GM13976 (cell line): ENCODE results near the gene PRR20G.

Experiments used
- DNase-seq: peaks from one replicate; pipeline ENCODE4 v3.0.0; 2012; ENCODE audit warnings: low spot score
- in situ Hi-C: fragments of 300-500 bp; cut with MboI; formaldehyde crosslinking; loops from one replicate; pipeline ENCODE4 v1.12.0; 2022; ENCODE audit warnings: low sequenced_read_pairs, mixed read lengths, inconsistent platforms; ENCODE audit not compliant: unreplicated experiment
- TF ChIP-seq, protein P1 (sequence below): IDR thresholded peaks from 2 replicates; pipeline ENCODE4 v1.5.1; 2012; ENCODE audit warnings: borderline replicate concordance, mild to moderate bottlenecking; ENCODE audit not compliant: insufficient read depth; ENCODE audit errors: extremely low read depth, missing control alignments, control extremely low read depth

The PRR20G gene

GRCh38 chr3:127273206-127273605, 14.6 kb downstream of the PRR20G start:
- in situ Hi-C loops = no loop called here
- TF ChIP-seq, protein P1, sequence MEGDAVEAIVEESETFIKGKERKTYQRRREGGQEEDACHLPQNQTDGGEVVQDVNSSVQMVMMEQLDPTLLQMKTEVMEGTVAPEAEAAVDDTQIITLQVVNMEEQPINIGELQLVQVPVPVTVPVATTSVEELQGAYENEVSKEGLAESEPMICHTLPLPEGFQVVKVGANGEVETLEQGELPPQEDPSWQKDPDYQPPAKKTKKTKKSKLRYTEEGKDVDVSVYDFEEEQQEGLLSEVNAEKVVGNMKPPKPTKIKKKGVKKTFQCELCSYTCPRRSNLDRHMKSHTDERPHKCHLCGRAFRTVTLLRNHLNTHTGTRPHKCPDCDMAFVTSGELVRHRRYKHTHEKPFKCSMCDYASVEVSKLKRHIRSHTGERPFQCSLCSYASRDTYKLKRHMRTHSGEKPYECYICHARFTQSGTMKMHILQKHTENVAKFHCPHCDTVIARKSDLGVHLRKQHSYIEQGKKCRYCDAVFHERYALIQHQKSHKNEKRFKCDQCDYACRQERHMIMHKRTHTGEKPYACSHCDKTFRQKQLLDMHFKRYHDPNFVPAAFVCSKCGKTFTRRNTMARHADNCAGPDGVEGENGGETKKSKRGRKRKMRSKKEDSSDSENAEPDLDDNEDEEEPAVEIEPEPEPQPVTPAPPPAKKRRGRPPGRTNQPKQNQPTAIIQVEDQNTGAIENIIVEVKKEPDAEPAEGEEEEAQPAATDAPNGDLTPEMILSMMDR = no peak

GRCh38 chr3:127266186-127266585, 21.7 kb downstream of the PRR20G start:
- TF ChIP-seq, protein P1 = no peak
- no peak for DNase-seq
- in situ Hi-C loops = no loop called here

More at GRCh38 chr3:127273206-127273605, 14.6 kb downstream of the PRR20G start:
- DNase-seq = no peak

DNA sequence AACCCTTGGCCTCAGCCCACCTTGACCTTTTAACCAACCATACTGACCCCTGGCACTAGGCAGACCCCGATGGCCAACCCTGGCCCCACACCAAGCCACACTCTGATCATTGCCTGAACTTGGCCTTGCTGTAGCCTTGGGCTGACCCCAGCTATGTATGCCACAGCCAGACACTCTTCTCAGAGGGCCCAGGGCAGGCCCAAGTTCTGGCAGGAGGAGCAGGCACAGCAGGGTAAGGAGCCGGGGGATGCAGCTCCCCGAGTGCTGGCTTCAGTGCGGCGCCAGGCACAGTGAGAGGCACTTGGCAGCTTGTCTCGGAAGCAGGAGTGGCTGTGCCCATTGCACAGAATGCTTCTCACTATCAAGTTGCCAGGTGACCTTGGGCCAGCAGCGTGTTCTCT, 22.3 kb downstream of the PRR20G start:
- no peak for DNase-seq
- in situ Hi-C loops = no loop called here
- TF ChIP-seq, protein P1 = no peak

GRCh38 chr3:127264794-127265514, 22.9 kb downstream of the PRR20G start:
- DNase-seq = peak; percentile 20
- in situ Hi-C loops = no loop called here
- TF ChIP-seq, protein P1 = no peak

DNA sequence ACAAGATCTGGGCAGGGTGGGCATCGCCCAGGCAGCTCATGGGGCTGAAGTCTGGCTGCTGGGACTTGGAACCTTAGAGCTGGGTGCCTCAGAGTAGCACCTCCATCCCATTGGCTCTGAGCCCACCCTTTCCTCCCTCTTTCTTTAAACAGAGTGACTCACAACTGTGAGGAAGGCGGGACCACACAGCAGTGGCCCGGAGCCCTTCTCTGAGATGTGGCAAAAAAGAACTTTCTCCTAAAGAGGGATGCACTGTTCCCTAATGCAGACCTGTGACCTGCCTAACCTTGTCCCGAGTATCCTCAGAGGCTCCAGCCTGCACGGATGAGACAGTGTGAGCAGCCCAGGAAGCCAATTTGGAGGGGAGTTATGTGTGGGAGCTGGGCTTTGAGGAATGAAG, 23.6 kb downstream of the PRR20G start:
- in situ Hi-C loops = no loop called here
- peak; percentile 16 for DNase-seq
- TF ChIP-seq, protein P1 = no peak

DNA sequence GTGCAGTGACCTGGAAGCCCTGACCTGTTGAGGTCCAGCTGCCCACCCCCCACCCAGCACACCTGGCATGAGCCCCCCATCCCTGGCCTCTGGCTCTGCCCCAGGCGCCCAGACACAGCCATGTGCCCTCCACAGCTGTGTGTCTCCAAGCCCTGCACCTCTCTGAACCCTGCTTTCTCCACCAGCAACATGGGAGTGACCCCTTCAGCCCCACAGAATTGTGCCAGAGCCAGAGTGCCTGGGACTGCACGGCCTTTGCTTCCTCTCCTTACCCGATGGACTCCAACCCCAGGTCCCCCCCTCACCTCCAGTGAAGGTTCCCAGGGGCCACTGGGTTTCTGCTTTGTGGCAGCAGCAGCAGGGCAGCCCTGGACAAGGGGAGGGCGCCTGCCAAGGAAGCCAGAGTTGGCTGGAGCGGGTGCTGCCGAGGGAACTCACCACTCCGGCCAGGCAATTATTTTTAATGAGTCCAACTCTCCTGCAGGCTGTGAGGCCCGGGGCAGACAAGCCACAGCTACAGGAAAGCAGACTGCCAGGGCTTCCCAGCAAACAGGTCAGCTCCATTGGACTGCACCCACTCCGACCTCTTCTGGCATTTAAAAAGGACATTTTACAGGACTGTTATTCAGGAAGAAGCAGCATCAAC, 24.1 kb downstream of the PRR20G start:
- peak; percentile 14 for DNase-seq
- in situ Hi-C loops = no loop called here
- TF ChIP-seq, protein P1 = no peak
